NCI-H187 treated with DMSO at 0.1 percent for 48 hours (cell line): ENCODE measurements around the gene HERC2.
"Not testable (repeated sequence)": the region's sequence is repeated elsewhere in the genome, so short reads cannot be mapped to it uniquely, and the experiment has no call there.

ENCODE experiments used
- DNase-seq: peaks from one replicate; lab custom pipeline; 2025; lab: John Stamatoyannopoulos, UW

The HERC2 gene

DNA sequence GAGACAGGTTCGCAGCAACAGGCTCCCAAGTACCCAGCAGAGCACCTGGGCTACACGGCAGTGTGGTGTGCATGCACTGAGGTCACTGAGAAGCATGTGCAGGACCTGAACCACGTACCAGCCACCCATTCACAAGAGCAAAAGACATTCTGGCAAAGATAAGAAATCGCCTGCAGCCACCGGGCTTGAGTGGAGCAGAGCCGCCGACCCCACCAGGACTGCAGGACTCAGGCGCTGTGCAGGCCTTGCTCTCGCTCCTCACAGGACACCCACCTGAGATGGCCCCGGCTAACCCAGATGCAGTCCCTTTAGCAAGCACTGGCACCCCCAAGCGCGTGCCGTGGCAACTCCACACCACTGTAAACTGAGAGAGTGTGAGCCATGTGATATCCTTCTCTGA is 190.6 kb downstream of the HERC2 start:
- DNase-seq, result no peak

DNA sequence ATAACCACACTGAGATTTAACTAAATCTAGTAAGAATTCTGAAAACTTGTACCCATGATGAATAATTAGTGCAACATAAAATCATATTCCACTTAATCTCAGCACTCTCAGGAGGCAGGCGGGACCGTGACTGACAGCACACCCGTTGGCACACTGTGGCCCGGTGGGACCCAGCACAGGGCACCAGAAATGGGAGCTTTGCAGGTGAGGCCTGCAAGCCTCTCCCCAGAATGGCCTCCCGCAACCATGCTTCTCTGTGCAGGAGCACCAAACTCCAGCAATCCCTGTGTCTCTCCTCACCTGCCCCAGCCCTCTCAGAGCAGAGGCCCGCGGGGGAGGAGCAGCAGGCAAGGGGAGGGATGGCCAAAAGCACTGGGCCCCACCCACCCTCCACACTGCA is 191.3 kb downstream of the HERC2 start:
- DNase-seq, result no peak

DNA sequence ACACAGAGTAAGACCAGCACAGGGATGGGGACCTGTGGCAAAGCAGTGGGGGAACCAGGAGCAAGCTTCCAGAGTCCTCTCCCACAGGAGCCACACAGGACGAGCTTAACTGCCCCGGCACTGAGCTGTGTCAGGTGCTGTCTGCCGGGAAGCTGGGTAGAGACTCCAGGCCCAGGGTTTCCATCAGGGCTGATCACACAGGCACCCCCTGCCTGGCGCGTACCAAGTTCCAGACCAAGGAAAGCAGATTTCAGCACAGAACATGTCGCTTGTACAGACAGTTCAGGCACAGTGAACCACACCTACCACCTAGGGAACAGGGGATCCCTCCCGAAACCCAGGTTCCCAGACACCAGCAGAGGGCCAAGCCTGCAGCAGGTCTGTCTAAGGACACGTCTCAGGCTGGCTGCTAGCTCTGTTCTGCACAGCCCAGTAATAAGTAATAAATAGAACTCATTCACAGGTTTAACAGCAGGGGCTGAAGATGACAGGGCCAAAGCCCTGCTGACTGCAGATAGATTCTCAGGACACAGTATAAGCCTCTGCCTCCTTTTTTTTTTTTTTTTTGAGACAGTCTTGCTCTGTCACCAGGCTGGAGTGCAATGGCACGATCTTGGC is 192.6 kb downstream of the HERC2 start:
- no peak for DNase-seq

DNA sequence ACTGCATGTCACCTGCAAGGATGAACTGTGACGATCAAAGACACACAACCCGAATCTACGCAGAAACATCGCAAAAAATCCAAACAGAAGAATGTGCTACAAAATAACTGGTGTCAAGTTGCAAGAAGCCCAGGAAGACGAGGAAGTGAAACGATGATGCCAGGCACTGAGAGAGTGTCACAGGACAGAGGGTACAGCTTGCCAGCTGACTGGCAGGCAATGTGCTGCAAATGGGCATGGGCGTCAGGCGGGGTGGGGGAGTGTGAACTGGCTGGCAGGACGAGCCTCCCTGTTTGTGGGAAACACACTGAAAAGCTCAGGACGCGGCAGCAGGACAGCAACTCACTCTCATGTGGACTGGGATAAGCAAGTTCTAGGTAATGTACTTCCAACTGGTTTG is 193.9 kb downstream of the HERC2 start:
- no peak for DNase-seq

DNA sequence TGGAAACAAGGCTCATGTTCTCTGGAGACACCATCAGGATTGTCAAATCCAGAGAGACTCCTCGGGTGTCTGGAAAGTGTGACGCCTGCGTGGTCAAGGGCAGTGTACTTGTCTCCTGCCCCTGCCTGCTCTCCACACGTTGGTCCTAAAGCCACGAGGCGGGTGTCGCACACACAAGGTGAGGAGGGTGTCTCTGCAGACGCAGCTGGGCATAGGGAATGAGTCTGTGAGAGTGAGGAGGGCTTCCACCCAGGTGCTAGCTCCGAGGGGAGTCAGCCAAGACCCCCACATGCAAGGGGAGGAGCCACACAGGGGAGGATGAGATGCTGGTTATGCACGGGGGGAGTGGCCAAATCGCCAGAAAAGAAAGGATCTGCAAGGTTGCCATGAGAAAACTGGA is 194.9 kb downstream of the HERC2 start:
- DNase-seq, result no peak

DNA sequence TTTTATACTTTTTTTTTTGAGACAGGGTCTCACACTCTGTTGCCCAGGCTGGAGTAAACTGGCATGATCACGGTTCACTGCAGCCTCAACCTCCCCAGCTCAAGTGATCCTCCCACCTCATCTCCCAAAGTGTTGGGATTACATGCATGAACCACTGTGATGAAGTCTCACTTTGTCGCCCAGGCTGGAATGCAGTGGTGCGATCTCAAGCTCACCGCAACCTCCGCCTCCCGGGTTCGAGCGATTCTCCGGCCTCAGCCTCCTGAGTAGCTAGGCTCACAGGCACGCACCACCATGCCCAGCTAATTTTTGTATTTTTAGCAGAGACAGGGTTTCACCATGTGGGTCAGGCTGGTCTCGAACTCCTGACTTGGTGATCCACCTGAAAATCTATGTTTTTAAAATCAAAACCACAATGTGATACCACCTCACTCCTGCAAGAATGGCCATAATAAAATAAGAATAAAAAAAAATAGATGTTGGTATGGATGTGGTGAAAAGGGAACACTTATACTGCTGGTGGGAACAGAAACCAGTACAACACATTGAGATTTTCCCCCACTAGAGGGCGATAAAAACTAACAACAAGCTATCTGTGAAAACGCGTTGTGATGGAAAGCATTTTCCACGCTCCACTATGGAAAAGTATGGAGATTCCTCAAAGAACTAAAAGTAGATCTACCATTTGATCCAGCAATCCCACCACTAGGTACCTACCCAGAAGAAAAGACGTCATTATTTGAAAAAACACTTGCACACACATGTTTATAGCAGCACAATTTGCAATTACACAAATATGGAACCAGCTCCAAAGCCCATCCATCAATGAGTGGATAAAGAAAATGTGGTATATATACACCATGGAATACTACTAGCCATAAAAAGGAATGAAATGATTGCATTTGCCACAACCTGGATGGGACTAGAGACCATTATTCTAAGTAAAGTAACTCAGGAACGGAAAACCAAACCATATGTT is 196.0 kb downstream of the HERC2 start:
- DNase-seq, result no peak

DNA sequence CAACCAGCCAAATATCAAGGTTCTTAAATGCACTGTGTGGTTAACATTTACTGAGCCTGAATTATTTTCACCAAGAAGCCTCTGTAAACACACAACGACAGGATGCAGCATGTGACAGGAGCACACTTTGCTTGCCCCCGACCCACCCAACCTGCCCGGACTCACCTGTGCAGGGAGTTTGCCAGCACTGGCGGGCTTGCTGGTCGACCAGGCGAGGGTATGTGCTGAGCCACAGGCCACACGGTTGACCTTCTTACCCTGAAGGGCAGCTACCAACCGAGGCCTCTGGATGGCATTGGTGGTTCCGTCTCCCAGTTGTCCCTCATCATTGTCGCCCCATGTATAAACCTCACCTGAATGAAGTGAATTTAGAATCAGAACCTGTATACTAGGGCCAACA is 197.1 kb downstream of the HERC2 start:
- DNase-seq, result no peak

DNA sequence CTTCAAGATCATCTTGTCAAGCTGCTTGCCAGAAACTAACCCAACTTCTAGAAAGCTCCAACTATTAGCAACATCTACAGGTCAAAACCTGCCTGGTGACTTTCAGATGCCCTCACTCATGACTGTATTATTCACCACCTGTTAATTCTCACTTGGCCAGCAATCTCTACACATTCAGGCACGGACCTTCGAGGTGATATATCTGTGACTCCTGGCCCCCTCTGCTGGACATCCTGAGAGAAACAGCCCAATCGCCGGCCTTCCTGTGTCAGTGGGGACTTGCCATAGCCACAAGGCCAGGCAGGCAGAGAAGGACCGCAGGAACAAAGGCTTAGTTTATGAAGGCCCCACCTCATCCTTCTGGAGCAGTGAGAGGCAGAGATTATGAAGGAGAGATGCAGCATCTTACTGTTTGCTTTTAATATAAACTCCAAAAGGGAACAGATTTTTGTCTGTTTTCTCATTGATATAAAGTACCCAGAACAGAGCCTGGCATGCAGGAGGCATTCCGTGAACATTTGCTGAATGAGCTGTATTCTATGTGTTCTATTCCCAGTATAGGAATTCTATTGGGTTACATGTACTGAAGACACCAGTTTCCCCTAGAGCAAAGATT is 198.5 kb downstream of the HERC2 start:
- no peak for DNase-seq

DNA sequence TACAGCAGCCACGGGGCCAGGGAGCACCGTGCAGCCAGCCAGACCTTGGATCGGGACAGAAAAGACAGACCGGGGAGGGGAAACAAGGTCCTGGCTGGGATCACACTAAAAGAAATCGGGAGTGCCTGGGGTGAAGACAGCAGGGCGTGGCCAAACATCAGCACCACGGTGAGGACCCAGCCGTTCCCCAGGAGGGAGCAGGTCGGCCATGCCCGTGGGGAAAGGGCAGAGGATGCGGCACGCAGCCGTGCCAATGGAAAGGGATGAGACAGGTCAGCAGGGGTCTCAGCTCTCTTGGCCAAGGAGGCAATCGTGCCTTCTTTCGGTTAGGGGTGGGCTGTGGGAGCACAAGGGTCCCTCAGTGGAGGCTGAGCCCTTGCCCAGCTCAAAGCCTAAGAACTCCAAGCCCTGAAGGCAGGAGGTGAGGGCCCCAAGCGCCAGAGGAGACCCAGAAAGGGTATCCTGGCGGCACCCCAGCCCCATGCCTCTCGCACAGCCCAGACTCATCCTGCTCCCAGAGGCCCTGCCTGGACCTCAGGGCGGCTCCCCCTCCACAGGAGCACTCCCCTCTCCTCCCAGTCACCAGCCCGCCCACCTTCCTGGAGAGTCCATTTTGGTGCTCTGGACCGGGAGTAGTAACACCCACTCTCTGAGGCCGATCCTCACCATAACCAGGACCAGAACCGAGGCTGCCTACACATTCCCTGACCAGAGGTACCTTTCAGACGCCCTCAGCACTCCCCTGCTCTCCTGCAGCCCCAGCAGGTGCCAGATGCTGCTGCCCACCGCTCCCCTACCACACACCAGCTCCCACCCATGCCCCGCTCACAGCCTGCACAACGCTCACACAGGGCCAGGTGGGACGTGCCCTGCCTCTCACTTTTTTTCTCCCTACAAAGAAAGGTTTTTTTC is 199.7 kb downstream of the HERC2 start:
- DNase-seq, result no peak

DNA sequence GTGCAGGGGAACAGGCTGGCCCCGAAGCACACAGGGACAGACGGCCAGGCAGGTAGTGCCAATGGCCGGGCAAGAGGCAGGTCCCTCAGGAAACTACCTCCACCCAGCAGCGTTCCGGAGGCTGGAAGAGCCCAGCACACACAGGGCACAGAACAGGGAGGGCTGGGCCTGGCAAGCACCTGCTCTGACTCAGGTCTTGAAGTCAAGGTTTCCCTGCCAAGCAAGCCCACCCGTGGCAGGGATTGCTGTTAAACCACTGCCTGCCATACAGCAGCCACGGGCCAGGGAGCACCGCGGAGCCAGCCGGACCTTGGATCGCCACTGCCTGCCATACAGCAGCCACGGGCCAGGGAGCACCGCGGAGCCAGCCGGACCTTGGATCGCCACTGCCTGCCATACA is 200.4 kb downstream of the HERC2 start:
- not testable (repeated sequence) for DNase-seq

DNA sequence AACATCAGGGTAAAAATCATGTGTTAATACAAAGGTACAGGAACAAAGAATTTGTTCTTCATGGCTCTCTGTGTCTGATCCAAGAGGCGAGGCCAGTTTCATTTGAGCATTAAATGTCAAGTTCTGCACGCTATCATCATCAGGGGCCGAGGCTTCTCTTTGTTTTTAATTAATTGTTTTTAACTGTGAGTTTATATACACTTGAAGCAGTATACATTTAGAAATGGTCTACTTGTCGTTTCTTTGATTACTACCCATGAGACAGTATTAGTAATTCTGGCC is 201.7 kb downstream of the HERC2 start:
- DNase-seq, result no peak

DNA sequence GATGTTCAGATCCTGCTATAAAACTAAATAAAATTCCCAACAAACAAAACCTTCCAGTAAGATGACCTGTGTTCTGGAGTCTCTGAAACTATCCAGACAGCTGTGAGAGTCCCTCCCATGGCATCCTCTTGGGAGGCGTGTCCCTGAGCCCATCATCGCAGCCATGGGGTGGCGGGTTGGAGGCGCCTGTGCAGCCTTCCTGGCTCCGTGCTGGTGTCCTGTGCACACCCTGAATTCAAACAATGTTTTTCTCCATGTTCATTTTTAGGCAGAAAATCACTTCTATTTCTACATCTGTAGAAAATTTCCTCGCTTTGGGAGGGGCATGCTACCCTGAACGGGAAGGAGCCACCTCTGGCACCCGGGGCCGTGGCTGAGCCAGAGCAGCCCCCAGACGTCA is 203.4 kb downstream of the HERC2 start:
- no peak for DNase-seq

DNA sequence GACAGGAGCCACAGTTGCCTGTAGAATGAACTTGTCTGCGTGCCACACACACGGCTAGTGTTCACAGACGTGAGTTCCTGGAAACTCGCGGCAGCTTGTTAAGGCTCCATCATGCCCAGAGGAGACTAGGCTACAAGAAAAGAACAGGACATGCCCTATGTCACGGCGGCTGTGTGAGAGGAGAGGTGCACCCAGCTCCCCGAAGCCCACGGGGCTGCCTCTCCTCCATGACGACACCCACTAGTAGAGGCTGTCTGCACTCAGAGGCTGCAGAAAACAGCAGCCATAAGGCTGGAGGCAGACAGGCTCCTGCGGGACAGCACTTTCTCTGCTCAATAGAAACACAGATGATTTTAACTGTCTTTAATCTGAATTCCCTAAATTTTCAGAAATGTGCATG is 203.9 kb downstream of the HERC2 start:
- DNase-seq, result no peak

DNA sequence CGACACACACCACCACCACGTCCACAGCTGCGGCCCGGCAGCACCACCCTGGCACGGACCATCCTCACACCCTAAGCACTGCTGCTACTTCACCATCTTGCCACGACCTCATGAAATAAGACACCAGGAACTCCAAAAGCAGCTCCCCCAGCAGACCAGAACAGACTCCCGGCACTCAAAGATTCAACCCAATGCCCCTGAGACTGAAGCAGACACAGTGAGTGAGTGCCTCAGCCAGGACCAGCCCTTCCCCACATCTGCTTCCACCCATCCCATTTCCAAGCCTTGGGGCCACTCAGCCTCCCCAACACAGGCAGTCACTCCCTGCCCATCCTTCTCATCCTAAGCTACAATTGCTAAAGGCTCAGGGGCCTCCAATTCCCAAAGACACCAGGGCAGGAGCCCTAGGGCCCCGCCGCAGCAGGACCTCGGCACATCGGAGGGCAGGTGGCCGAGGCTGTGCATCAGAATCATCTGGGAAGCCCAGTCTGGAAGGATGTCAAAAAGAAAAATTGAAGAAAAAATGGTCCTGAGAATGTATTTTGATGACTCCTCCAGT is 204.5 kb downstream of the HERC2 start:
- DNase-seq, result no peak

DNA sequence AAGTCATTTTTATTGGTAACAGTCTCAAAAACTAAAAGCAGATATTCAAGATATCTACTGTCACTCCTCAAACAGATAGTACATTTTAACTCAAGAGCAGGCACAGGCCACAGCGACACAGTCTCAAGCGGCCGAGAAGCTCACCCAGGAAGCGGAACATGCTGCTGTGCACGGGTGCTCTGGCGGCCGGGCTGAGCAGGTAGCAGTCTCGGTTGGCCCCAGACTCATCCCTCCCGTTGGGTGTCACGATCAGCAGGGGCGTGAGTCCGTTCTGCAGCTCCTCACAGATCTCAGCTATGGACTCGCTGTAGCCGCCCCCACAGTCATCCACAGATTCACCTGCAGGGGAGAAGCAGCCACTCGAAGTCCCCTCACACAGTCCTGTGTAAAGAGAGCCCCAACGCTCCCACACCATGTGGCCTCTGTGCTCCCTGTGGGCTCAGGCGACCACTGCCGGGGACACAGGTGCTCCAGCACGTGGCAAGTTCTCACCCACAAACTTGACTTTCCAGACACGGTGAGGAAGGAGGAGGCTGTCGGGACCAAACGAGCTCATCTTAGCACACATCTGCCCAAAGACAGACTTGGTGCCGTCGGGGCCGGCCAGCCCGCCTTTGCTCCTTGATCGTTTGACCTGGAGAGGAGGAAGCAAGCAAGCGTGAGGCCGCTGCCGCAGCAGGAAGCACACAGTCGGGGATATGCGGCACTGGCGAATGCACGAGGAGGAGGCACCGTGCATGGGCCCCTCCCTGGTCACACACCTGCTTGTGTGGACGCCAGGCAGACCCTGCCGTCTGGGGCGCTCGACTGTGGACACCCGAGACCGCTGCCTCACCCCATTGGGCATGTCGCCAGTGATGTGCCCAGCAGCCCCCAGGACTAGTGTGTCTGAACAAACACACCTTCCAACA is 205.2 kb downstream of the HERC2 start:
- DNase-seq, result no peak

DNA sequence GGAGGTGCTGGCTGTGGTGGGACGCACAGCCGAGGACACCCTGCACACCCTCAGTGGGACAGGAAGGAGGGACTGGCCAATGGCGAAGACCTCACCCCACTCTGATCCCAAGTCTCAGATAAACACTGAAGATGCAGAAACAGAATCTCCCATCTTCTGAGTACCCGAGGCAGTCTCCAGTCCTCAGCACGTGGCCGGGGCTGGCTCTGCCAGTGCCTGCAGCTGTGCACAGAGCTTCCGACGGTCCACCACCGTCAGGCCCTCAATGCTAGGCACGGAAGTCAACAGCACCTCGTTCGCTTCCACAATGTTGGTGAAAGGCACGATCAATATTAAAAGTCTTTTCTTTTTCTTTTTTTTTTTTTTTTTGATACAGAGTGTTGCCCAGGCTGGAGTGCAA is 206.1 kb downstream of the HERC2 start:
- DNase-seq, result no peak

DNA sequence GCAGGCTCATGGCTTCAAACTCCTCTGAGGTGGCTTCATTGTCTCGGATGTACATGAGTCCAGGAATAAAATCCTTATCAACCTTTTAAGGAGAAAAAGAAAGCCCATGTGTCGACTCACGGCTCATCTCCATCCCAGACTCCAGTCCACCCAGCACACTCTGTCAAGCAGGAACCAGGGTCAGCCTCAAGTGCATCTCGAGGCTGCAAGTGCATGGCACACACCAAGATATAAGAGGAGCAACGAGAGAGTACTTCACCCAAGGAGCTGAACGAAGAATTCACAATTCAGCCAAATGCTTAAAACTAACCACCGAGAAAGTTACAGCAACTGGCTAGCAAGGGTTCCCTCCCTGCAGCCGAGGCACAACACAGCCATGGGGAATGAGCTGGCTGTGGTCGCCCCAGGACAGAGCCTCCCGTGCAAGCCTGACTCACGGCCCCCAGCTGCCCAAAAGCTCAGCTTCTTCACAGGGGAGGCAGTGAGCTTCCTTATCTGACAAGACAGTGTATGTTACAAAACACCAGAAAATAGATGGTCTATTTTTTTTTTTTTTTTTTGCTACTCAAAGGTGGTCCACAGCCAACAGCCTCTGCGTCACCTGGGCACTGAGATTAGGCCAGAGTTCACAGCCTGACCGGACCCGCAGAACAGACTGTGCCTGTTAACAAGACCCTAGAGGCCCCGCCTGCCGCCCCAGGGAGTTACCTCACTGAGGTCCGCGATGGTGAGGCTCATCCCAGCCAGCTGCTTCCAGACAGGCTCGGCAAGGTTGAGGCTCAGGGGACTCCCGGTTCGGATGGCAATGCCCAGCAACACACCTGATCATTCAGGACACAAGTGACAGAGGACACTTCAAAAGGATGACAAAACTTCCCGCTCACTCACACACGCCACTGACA is 207.0 kb downstream of the HERC2 start:
- no peak for DNase-seq

DNA sequence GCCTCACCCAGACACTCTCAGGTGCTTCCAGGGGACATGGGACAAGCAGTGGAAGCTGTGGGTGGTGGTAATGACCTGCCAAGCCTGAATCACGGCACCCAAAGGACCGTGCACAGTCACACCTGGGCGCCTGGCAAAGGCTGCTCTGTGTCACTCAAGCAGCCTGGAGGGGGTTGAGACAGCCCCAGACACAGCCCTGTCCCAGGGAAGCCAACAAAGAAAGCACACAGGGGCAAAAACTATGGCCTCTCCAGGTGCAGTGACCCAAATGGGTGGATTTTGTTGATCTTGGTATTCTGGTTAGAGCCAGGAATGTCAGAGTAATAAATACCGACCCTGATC is 207.9 kb downstream of the HERC2 start:
- no peak for DNase-seq

DNA sequence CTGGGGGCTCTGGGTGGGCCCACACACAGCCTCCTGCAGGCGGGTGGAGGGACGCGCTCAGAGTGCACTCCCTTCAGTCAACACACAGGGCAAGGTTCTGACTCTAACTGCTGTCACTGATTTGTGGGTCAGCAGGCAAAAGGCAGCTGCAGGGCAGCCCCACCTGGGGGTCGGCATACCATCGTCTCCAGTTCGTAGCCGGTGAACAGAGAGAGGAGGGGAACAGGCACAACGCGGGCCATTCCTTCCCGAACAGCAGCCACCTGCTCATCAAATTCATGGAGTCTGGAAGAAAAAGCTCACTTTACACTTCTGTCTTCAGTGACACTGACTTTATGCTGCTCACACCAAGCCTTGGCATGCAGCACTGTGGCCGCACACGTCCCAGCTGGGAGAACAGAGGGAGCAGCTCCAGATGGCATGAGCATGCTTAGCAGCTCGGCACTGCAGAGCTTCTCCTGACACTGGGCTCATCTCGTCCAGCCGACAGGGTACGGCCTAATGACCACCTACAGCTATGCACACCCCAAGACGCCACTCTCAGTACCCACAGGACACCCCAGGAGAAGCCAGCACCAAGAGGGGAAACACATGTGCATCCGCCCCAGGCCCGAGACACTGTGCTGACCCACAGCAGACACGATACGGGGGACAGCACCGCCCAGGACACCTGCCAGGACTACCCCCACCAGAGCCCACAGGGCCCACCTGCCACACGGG is 208.4 kb downstream of the HERC2 start:
- DNase-seq, result no peak
